RWPE1 (cell line): Measurements from ENCODE around the gene TXNDC17.

ENCODE experiments used
- CTCF ChIA-PET: fragments of 350-600 bp; sonication (Branson Sonifier 250); formaldehyde crosslinking; extraction: SDS; loops from one replicate; lab custom pipeline; 2021; lab: Yijun Ruan, JAX
- POLR2A ChIA-PET: fragments of 400-600 bp; formaldehyde crosslinking; extraction: SDS; loops from one replicate; lab custom pipeline; 2020; ENCODE audit warnings: antibody characterized with exemption; ENCODE audit not compliant: low non-redundant PET; lab: Yijun Ruan, JAX
- DNase-seq: peaks from one replicate; pipeline ENCODE4 v3.0.0; 2012; ENCODE audit warnings: low spot score
- H3K27ac ChIP-seq: fragments of 450-650 bp; 2 replicates; pipeline ENCODE4 v1.5.1; 2017
- CTCF ChIP-seq: fragments of 450-650 bp; conservative IDR thresholded peaks from 2 replicates; pipeline ENCODE4 v1.5.1; 2017; ENCODE audit warnings: low read depth, mild to moderate bottlenecking

Gene TXNDC17

DNA sequence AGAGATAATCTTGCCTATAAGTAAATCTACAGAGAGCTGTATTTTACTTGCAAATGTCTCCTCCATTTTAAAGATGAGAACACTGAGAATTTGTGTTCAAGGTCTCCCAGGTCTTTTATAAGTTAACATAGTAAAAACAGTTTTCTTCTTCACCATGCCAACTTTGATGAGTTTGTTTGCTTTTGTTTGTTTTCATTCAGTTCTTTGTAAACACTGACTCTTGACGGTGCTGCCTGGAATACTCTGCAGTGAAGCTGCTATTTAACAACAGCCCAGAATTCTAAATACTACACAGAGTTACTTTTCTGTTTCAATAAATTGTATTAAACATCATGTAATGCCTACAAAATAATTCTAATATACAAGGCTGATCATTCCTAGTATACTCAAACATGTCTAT is 43.1 kb upstream of the TXNDC17 start:
- no peak overlapping the region for H3K27ac ChIP-seq
- ChIA-PET POLR2A (no interaction called here), CTCF (interaction anchor here (0.6 to 0.7 kb wide), 4 partner anchors 12 to 1158 kb away, joined by 3 to 5 read pairs (median 3); no protein-coding TSS in a partner anchor)
- no peak for TF ChIP-seq CTCF
- no peak for DNase-seq

GRCh38 chr17:6599364-6599763 is 41.5 kb upstream of the TXNDC17 start:
- no peak for TF ChIP-seq CTCF
- ChIA-PET POLR2A (no interaction called here), CTCF (no interaction called here)
- no peak for DNase-seq
- H3K27ac ChIP-seq, result no peak overlapping the region

GRCh38 chr17:6602141-6602540 is 38.7 kb upstream of the TXNDC17 start:
- no peak for DNase-seq
- TF ChIP-seq CTCF, result no peak
- CTCF ChIA-PET, result interaction anchor here (0.6 kb wide), 1 partner anchor 98 kb away, joined by 6 read pairs; no protein-coding TSS in a partner anchor
- POLR2A ChIA-PET, result no interaction called here
- no peak overlapping the region for H3K27ac ChIP-seq

GRCh38 chr17:6603744-6604325 is 37.0 kb upstream of the TXNDC17 start:
- ChIA-PET POLR2A (no interaction called here), CTCF (no interaction called here)
- no peak for DNase-seq
- H3K27ac ChIP-seq, result no peak overlapping the region
- TF ChIP-seq CTCF, result no peak

DNA sequence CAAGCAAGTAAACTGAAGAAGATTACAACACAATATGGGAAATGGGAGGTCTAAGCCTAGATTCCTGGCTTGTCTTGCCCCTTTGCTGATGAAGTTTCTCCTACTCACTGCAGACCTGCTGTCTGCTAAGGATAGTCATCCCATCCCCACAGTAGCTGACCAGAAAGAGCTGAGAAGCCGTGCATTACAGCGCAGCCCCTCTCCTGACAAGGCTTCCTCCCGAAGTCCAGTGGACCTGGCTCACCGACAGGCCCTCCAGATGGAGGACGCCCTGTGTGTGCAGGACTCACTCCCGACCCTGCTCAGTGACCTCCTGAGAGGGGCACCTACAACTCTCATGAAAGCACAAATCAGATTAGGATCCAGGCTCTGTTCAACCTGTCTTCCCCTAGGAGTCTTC is 35.7 kb upstream of the TXNDC17 start:
- DNase-seq, result no peak
- no peak for TF ChIP-seq CTCF
- H3K27ac ChIP-seq, result no peak overlapping the region
- ChIA-PET CTCF (interaction anchor here (0.6 to 1.0 kb wide), 2 partner anchors 30 to 50 kb away, joined by 3 read pairs; no protein-coding TSS in a partner anchor), POLR2A (no interaction called here)

DNA sequence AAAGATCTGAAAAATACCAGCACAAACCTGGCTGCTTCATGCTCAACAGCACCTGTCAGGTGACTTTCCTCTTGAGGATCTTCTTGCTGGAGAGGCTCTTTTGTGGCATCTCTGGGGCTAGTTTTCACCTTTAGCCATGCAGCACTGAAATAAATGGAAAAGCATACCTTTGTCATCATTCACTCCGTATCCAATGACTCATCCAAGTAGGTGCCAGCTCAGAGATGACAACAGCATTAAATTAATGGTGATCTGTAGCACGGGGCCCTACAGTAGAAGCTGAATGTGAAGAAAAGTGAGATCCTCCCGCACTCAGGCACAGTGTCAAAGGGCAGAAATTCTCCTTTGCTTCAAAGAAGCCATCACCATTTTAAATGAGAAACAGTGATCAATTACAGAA is 32.5 kb upstream of the TXNDC17 start:
- no peak for TF ChIP-seq CTCF
- ChIA-PET CTCF (no interaction called here), POLR2A (no interaction called here)
- H3K27ac ChIP-seq, result no peak overlapping the region
- DNase-seq, result peak; percentile 75
